ENCODE measurements around the gene DRD4.

Gene DRD4

GRCh38 chr11:616320-617198 is 20.5 kb upstream of the DRD4 start:
- Histone ChIP-seq H2AFZ (ENCODE audit: low read length, unreplicated experiment) (no peak overlapping the region), H3K27me3 (ENCODE audit: insufficient read depth, low read length) (no peaks in the 10 kb centered on the region), H3K27ac (ENCODE audit: low read depth, low read length) (peak overlapping the region; percentile 93), H3K79me2 (ENCODE audit: control insufficient read depth, insufficient read depth, low read length, unreplicated experiment) (peaks cover 19% of the 10 kb centered on the region), H3K4me3 (ENCODE audit: low read depth, low read length) (peak overlapping the region; percentile 99), H3K36me3 (ENCODE audit: insufficient read depth, low read length) (peaks cover 20% of the 10 kb centered on the region; the same call in 1 of the 2 replicates), H3K4me1 (ENCODE audit: control insufficient read depth, insufficient read depth, low read length, unreplicated experiment) (peaks cover 25% of the 10 kb centered on the region)

- no peak overlapping the region for H2AFZ ChIP-seq (ENCODE audit: low read length, unreplicated experiment)
- H3K27me3 ChIP-seq (ENCODE audit: insufficient read depth, low read length): no peaks in the 10 kb centered on the region
- H3K27ac ChIP-seq (ENCODE audit: low read depth, low read length): no peak overlapping the region
- peaks cover 19% of the 10 kb centered on the region for H3K79me2 ChIP-seq (ENCODE audit: control insufficient read depth, insufficient read depth, low read length, unreplicated experiment)
- H3K4me3 ChIP-seq (ENCODE audit: low read depth, low read length): no peak overlapping the region
- peaks cover 20% of the 10 kb centered on the region; the same call in 1 of the 2 replicates for H3K36me3 ChIP-seq (ENCODE audit: insufficient read depth, low read length)
- H3K4me1 ChIP-seq (ENCODE audit: control insufficient read depth, insufficient read depth, low read length, unreplicated experiment): peaks cover 25% of the 10 kb centered on the region
Measured at GRCh38 chr11:617199-617911, 19.7 kb upstream of the DRD4 start.

GRCh38 chr11:617912-618682 is 19.0 kb upstream of the DRD4 start:
- peaks cover 21% of the 10 kb centered on the region for H3K4me1 ChIP-seq (ENCODE audit: control insufficient read depth, insufficient read depth, low read length, unreplicated experiment)
- H3K79me2 ChIP-seq (ENCODE audit: control insufficient read depth, insufficient read depth, low read length, unreplicated experiment): peaks cover 19% of the 10 kb centered on the region
- H2AFZ ChIP-seq (ENCODE audit: low read length, unreplicated experiment): no peak overlapping the region
- H3K4me3 ChIP-seq (ENCODE audit: low read depth, low read length): no peak overlapping the region
- H3K27ac ChIP-seq (ENCODE audit: low read depth, low read length): no peak overlapping the region
- H3K36me3 ChIP-seq (ENCODE audit: insufficient read depth, low read length): peaks cover 18% of the 10 kb centered on the region; the same call in 1 of the 2 replicates
- H3K27me3 ChIP-seq (ENCODE audit: insufficient read depth, low read length): no peaks in the 10 kb centered on the region

GRCh38 chr11:618856-619627 is 18.0 kb upstream of the DRD4 start:
- Histone ChIP-seq H3K79me2 (ENCODE audit: control insufficient read depth, insufficient read depth, low read length, unreplicated experiment) (peaks cover 14% of the 10 kb centered on the region), H3K27ac (ENCODE audit: low read depth, low read length) (no peak overlapping the region), H3K4me1 (ENCODE audit: control insufficient read depth, insufficient read depth, low read length, unreplicated experiment) (peaks cover 20% of the 10 kb centered on the region), H3K4me3 (ENCODE audit: low read depth, low read length) (no peak overlapping the region), H3K27me3 (ENCODE audit: insufficient read depth, low read length) (no peaks in the 10 kb centered on the region), H3K36me3 (ENCODE audit: insufficient read depth, low read length) (peaks cover 13% of the 10 kb centered on the region; the same call in 1 of the 2 replicates), H2AFZ (ENCODE audit: low read length, unreplicated experiment) (no peak overlapping the region)

GRCh38 chr11:619628-620050 is 17.4 kb upstream of the DRD4 start:
- Histone ChIP-seq H2AFZ (ENCODE audit: low read length, unreplicated experiment) (no peak overlapping the region), H3K4me3 (ENCODE audit: low read depth, low read length) (no peak overlapping the region), H3K27me3 (ENCODE audit: insufficient read depth, low read length) (no peaks in the 10 kb centered on the region)

GRCh38 chr11:620201-620600 is 16.9 kb upstream of the DRD4 start:
- peaks cover 2% of the 10 kb centered on the region; the same call in 1 of the 2 replicates for H3K36me3 ChIP-seq (ENCODE audit: insufficient read depth, low read length)
- no peak overlapping the region for H2AFZ ChIP-seq (ENCODE audit: low read length, unreplicated experiment)
- H3K79me2 ChIP-seq (ENCODE audit: control insufficient read depth, insufficient read depth, low read length, unreplicated experiment): peaks cover 3% of the 10 kb centered on the region
- no peak overlapping the region for H3K27ac ChIP-seq (ENCODE audit: low read depth, low read length)
- H3K27me3 ChIP-seq (ENCODE audit: insufficient read depth, low read length): no peaks in the 10 kb centered on the region
- no peak overlapping the region for H3K4me3 ChIP-seq (ENCODE audit: low read depth, low read length)
- peaks cover 8% of the 10 kb centered on the region for H3K4me1 ChIP-seq (ENCODE audit: control insufficient read depth, insufficient read depth, low read length, unreplicated experiment)

More at GRCh38 chr11:619628-620050, 17.4 kb upstream of the DRD4 start:
- H3K4me1 ChIP-seq (ENCODE audit: control insufficient read depth, insufficient read depth, low read length, unreplicated experiment): peaks cover 14% of the 10 kb centered on the region
- H3K79me2 ChIP-seq (ENCODE audit: control insufficient read depth, insufficient read depth, low read length, unreplicated experiment): peaks cover 8% of the 10 kb centered on the region
- H3K36me3 ChIP-seq (ENCODE audit: insufficient read depth, low read length): peaks cover 7% of the 10 kb centered on the region; the same call in 1 of the 2 replicates
- H3K27ac ChIP-seq (ENCODE audit: low read depth, low read length): no peak overlapping the region

GRCh38 chr11:620935-621814 is 15.9 kb upstream of the DRD4 start:
- Histone ChIP-seq H3K27me3 (ENCODE audit: insufficient read depth, low read length) (no peaks in the 10 kb centered on the region), H3K79me2 (ENCODE audit: control insufficient read depth, insufficient read depth, low read length, unreplicated experiment) (no peaks in the 10 kb centered on the region), H3K4me1 (ENCODE audit: control insufficient read depth, insufficient read depth, low read length, unreplicated experiment) (peaks cover 6% of the 10 kb centered on the region), H3K4me3 (ENCODE audit: low read depth, low read length) (no peak overlapping the region), H3K27ac (ENCODE audit: low read depth, low read length) (no peak overlapping the region), H2AFZ (ENCODE audit: low read length, unreplicated experiment) (no peak overlapping the region), H3K36me3 (ENCODE audit: insufficient read depth, low read length) (no peaks in the 10 kb centered on the region)

GRCh38 chr11:621838-622237 is 15.2 kb upstream of the DRD4 start:
- Histone ChIP-seq H3K36me3 (ENCODE audit: insufficient read depth, low read length) (no peaks in the 10 kb centered on the region), H3K79me2 (ENCODE audit: control insufficient read depth, insufficient read depth, low read length, unreplicated experiment) (no peaks in the 10 kb centered on the region), H3K27me3 (ENCODE audit: insufficient read depth, low read length) (no peaks in the 10 kb centered on the region), H3K4me3 (ENCODE audit: low read depth, low read length) (no peak overlapping the region), H3K4me1 (ENCODE audit: control insufficient read depth, insufficient read depth, low read length, unreplicated experiment) (peaks cover 4% of the 10 kb centered on the region), H2AFZ (ENCODE audit: low read length, unreplicated experiment) (no peak overlapping the region), H3K27ac (ENCODE audit: low read depth, low read length) (no peak overlapping the region)

- no peak overlapping the region for H3K27ac ChIP-seq (ENCODE audit: low read depth, low read length)
- no peaks in the 10 kb centered on the region for H3K36me3 ChIP-seq (ENCODE audit: insufficient read depth, low read length)
- H3K4me3 ChIP-seq (ENCODE audit: low read depth, low read length): no peak overlapping the region
- H3K4me1 ChIP-seq (ENCODE audit: control insufficient read depth, insufficient read depth, low read length, unreplicated experiment): peaks cover 4% of the 10 kb centered on the region
- no peaks in the 10 kb centered on the region for H3K27me3 ChIP-seq (ENCODE audit: insufficient read depth, low read length)
- H3K79me2 ChIP-seq (ENCODE audit: control insufficient read depth, insufficient read depth, low read length, unreplicated experiment): no peaks in the 10 kb centered on the region
- no peak overlapping the region for H2AFZ ChIP-seq (ENCODE audit: low read length, unreplicated experiment)
Measured at GRCh38 chr11:623349-623869, 13.7 kb upstream of the DRD4 start.
